ENCODE results near the gene ACSL3.

- TF ChIP-seq EZH2 (IDR thresholded peaks at IDR 0.05; ENCODE audit: insufficient read depth, low read length) (no peak), CTCF (IDR thresholded peaks at IDR 0.05; ENCODE audit: insufficient read depth, low read depth, low read length) (no peak)
Observed at GRCh38 chr2:222871291-222871690, 10.5 kb downstream of the ACSL3 start.

Data from astrocyte (in vitro differentiated cells and primary cell).